Hematopoietic multipotent progenitor cell (in vitro differentiated cells): Measurements from ENCODE around the gene MOV10L1. TPM values are rescaled to one million over a fixed set of nuclear protein-coding genes. Genes with fewer than 3 reads are reported as not detected.
"Not testable (repeated sequence)": the region's sequence is repeated elsewhere in the genome, so short reads cannot be mapped to it uniquely, and the experiment has no call there.

ENCODE experiments used
- DNase-seq, 3 donors: peaks; one replicate each; pipeline ENCODE4 v3.0.0-alpha.2; 2011 to 2015; ENCODE audit warnings: low read depth in 2 of 3, low spot score in 2 of 3
- total RNA-seq: library from RNA; depleted of rRNA; stranded (reverse); fragments of >200 nt; gene quantifications from one replicate; pipeline ENCODE4 v1.2.3, GENCODE V29; 2012

MOV10L1 gene
- total RNA-seq, 1 donor = 0.27 TPM

DNA sequence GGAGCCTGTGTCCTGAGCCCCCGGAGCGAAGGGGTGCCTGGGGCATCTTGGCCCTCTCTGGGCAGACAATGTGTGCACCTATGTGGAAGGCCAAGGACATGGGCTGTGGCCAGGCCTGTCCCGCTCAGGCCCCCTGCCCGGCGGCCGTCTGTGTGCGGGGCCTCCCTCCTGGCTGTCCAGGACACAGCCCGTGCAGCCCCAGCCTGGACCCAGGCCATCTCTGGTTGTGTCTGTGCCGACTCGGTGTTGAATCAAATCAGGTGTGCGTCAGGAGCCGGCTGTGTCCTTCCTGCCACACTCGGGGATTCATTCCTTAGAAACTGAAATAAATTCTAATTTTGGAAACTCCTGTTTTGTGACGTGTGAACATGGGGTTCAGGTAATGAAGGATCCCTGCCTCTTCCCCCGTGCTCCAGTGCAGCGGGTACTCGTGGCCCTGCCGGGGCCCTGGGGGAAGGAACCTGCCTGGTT is 109.5 kb downstream of the MOV10L1 start:
- no peak for DNase-seq

- peak in 1 of 3 donors; percentile 26 for DNase-seq
These were observed 110.1 kb downstream of the MOV10L1 start for GRCh38 chr22:50199829-50200460.

GRCh38 chr22:50200461-50201190 is 110.8 kb downstream of the MOV10L1 start, which contains the start of gene SELENOO:
Gene SELENOO, plus strand, starts transcription at chr22:50201011. Its CDS starts 26 bp downstream, at chr22:50201037.
- DNase-seq = peak; percentile 73 to 90 (median 89)

- no peak for DNase-seq
These were observed 111.7 kb downstream of the MOV10L1 start for GRCh38 chr22:50201191-50202129.

- DNase-seq = no peak
These were observed 112.4 kb downstream of the MOV10L1 start for GRCh38 chr22:50202130-50202666.

GRCh38 chr22:50203288-50203687 is 113.5 kb downstream of the MOV10L1 start:
- no peak for DNase-seq

DNA sequence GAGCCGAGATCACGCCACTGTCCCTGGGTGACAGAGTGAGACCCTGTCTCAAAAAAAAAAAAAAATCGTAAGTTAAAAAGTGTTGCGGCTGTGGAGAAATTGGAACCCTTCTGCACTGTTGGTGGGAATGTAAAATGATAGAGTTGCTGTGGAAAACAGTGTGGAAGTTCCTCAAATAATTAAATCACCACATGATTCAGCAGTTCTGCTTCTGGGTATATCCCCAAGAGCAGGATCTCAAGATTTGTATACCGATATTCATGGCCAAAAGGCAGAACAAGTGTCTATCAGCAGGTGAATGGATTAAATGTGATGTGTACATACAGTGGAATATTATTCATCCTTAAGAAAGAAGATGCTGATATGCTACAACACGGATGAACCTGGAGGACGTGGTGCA is 114.8 kb downstream of the MOV10L1 start:
- no peak for DNase-seq

- not testable (repeated sequence) for DNase-seq
These were observed 115.2 kb downstream of the MOV10L1 start for GRCh38 chr22:50204998-50205397.

DNA sequence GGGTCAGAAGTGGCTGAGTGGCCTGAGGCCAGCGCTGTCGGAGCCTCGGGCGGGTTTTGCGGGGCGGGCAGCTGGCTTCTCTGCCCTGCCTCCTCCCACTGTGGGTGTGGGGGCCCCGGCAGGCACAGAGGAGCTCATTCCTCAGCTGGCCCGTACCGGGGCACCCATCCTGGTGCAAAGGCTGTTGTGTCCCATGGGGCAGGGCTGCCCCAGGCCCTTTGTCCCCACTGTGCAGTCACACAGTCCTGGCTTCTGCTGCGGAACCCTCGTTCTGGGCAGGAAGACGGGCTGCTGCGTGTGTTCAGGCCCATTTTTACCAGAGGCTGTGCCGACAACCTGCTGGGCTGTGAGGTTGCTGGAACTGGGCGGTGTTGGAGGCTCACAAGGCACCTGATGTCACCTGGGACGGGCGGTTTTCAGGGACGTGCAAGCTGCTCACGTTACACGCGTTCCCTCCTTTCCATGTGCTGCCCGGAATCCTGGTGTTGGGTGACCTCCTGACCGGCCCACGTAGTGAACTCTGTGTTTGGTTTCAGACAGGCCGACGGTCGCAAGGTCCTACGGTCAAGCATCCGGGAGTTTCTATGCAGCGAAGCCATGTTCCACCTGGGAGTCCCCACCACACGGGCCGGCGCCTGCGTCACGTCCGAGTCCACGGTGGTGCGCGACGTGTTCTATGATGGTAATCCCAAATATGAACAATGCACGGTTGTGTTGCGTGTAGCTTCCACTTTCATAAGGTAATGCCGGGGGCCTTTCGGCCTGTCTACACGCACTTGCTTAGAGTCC is 116.2 kb downstream of the MOV10L1 start:
- no peak for DNase-seq

DNA sequence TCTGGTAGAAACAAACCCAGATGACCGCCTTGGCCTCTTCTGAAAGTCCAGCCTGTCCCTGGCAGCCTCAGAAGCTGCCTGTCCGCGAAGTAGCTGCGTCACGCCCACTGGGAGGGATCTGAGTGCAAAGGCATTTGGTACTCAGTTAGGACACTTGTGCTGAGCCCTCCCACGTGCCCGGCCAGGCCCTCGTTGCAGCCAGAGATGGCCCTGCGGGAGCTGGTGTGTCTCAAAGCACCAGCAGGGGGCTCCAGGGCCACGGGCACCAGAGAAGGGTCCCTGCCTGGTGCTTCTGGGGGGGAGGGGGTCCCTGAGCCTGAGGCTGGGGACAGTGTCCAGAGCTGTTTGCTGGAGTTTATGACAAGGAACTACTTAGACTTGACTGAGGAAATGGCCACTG is 116.8 kb downstream of the MOV10L1 start:
- peak in 1 of 3 donors; percentile 43 for DNase-seq

DNA sequence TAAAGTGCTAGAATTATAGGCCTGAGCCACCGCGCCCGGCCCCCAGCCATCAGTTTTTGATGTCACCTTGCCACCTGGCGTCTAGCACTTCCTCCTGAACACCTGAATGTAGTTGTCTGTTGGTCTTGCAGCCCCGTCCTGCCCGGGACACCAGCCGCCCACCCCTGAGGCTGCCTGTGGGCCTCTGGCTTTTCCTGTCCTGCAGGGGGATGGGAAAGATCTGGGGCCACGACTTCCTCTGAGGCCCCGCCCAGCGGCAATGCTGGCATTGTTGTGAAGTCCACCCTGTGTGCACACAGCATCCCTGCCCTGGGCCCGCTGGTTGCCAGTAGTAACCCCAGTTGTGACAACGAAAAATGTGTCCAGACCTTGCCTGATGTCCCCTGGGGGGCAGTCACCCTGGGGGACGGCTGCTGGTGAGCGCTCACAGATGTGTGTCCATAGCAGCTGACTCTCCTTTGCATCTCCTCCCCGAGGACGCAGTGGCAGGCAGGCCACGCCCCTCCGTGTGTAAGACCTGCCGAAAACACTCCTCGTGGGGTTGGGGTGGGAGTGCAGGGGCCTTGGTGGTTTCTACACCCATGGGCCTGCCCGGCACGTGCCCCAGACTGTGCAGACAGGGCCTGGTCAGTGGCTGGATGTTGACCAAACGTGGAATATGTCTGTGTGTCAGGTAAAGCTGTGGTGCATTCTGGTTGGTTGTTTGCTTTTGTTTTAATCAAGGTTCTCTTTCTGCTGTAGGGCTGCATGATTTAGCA is 117.8 kb downstream of the MOV10L1 start:
- DNase-seq = no peak

- no peak for DNase-seq
These were observed 118.7 kb downstream of the MOV10L1 start for GRCh38 chr22:50208430-50208938.

DNA sequence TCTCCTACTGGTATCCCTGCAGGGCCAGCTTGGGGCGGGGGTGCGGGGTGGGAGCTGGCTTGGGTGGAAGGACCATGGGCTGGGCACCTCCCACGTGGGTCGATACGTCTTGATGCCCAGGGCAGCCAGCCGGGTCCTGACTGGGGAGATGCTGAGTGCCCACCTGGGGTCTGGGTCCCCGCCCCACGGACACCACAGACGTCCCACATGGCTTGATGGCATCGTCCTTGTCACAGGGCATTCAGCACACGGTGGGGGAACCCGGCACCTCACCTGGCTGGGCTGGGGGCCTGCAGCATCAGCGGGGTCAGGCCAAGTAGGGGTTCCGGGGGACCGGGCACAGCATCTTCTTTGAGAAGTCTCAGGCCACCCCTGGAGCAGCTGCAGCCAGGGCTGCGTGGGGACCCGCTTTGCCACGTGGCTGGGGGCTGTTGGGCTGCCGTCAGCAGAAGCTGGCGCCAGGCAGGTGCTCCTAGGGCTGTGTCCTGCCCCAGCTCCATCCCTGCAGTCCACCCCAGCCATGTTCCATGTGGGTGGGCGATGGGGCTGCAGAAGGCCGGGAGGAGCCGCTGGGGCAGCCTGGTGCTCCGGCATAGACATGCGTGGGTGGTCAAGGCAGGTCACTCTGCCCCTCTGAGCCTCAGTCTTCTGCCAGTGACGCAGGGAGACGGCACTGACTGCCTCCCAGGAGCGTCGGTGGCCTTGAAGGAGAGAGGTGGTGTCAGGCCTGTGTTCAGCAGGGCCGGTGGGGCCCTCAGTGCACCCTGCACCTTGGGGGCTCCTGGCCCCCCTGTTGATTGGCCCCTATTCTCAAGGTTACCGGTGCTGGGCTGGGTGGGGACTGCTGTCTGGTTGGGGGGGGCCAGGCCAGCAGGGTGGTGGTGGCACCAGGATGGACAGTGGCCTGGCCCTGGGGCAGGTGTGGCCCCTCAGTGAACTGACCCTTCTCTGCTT is 119.4 kb downstream of the MOV10L1 start:
- DNase-seq = no peak

DNA sequence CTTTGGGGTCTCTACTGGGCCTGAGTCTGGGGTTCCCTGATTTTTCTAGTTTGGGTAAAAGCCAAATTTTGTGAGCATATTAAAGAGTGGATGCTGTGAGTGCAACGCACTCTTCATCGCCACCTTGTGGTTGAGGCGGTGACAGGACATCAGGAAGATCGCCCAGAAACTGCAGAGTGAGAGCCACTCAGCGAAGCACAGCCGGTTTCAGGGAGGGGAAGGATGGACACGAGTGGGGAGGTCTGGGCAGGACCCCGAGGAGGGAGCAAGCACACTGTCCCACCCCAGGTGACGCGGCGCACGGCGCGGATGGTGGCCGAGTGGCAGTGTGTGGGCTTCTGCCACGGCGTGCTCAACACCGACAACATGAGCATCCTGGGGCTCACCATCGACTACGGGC is 120.1 kb downstream of the MOV10L1 start:
- DNase-seq = peak; percentile 59 to 85 (median 70)

GRCh38 chr22:50210378-50211139 is 120.8 kb downstream of the MOV10L1 start:
- DNase-seq = no peak

DNA sequence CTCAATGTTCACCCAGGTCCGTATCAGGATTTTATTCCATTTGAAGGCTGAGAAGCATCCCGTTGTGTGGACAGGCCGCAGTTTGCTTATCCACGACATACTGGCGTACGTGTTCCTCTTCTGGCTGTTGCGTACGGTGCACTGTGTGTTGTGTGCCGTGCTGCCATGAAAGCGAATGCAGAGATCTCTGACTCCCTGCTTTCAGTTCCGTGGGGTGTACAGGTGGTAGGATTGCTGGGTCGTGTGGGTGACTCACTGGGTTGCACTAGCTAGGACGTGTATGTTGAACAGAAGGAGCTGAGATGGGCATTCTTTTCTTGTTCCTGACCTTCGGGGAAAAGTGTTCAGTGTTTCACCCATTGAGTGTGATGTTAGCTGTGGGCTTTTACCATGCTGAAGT is 121.3 kb downstream of the MOV10L1 start:
- DNase-seq = no peak
